GM12874 (cell line): ENCODE data around the gene EHD3.

Source experiments
- TF ChIP-seq, protein P1 (sequence below): IDR thresholded peaks from 2 replicates; pipeline ENCODE4 v1.5.1; 2011; ENCODE audit warnings: low read depth, mild to moderate bottlenecking, control low read depth, low read length, moderate library complexity; ENCODE audit not compliant: insufficient read depth

EHD3 gene

GRCh38 chr2:31259075-31259474, 25.1 kb downstream of the EHD3 start:
- TF ChIP-seq, protein P1, sequence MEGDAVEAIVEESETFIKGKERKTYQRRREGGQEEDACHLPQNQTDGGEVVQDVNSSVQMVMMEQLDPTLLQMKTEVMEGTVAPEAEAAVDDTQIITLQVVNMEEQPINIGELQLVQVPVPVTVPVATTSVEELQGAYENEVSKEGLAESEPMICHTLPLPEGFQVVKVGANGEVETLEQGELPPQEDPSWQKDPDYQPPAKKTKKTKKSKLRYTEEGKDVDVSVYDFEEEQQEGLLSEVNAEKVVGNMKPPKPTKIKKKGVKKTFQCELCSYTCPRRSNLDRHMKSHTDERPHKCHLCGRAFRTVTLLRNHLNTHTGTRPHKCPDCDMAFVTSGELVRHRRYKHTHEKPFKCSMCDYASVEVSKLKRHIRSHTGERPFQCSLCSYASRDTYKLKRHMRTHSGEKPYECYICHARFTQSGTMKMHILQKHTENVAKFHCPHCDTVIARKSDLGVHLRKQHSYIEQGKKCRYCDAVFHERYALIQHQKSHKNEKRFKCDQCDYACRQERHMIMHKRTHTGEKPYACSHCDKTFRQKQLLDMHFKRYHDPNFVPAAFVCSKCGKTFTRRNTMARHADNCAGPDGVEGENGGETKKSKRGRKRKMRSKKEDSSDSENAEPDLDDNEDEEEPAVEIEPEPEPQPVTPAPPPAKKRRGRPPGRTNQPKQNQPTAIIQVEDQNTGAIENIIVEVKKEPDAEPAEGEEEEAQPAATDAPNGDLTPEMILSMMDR = no peak

- TF ChIP-seq, protein P1 = no peak
Measured at GRCh38 chr2:31260870-31261269, 26.9 kb downstream of the EHD3 start.

DNA sequence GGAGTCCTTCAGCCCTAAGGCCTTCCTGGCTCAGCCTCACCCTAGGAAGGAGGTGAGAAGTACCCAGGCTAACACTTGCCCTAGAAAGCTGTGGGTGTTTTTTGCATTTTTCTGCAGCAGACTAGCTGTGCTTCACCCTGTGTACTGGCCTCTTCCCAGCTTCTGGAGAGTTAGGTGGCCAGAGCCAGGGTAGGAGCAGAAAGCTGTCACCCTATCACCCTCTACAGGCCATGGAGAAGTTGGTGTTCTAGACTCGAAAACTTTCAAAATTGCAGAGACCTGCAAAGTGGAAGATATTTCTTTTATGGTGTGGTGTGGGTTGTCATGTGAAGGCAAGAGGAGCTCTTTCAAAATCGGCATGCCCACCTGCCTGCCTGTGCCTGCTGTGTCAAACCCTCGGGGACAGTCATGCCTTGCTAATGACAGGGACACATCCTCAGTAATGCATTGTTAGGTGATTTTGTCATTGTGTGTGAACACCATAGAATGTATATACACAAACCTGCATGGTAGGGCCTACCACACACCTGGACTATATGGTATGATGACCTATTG, 29.8 kb downstream of the EHD3 start:
- TF ChIP-seq, protein P1 = 0 out of 2 replicates have a peak, but pooled peaks have one; percentile 5

- TF ChIP-seq, protein P1 = no peak
Measured at GRCh38 chr2:31265234-31265633, 31.3 kb downstream of the EHD3 start.

DNA sequence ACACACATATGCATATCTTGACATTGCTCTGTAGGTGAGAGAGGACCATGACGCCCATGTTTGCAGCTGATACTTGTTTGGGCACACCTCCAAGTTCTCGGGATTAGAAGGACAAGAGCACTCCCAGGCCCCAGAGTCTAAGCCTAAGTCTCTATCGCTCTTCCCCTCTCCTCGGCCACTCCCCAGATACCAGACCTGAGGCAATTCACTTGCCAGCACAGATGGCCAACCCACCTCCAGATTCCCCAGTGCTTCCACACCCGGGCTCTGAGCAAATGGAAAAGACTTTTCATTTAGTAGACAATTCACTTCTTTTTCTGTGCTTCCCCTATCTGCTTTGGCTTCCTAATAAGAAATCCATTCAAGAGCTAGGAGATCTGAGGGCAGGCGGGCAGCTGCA, 32.9 kb downstream of the EHD3 start:
- TF ChIP-seq, protein P1 = no peak

- TF ChIP-seq, protein P1 = no peak
Measured at GRCh38 chr2:31267437-31268120, 33.6 kb downstream of the EHD3 start.

GRCh38 chr2:31268344-31268743, 34.4 kb downstream of the EHD3 start:
- TF ChIP-seq, protein P1 = 0 out of 2 replicates have a peak, but pooled peaks have one; percentile 3
